ENCODE data around the gene PCNT. TPM values are rescaled to one million over a fixed set of nuclear protein-coding genes. Genes with fewer than 3 reads are reported as not detected.

The PCNT gene
- total and polyA plus RNA-seq, 4 experiments from 2014 or later: 2.0 to 52.1 (median 36.1) TPM

GRCh38 chr21:46379105-46379504, 55.1 kb downstream of the PCNT start:
- H3K27ac Mint-ChIP-seq: peak overlapping the region in 1 of 7 donors; percentile 15
- no peaks in the 10 kb centered on the region for H3K36me3 ChIP-seq (ENCODE audit: insufficient read depth, low read length)

GRCh38 chr21:46379691-46380090, 55.7 kb downstream of the PCNT start:
- Mint-ChIP-seq H3K36me3 (peaks cover 40 to 50% of the 10 kb centered on the region in 2 donors), H3K9me3 (peaks cover 0 to 5% (median 2%) of the 10 kb centered on the region in 8 donors), H3K27ac (peak overlapping the region in 1 of 7 donors; percentile 29), H3K4me3 (no peak overlapping the region), H3K4me1 (peaks cover 4 to 9% (median 5%) of the 10 kb centered on the region in 4 donors), H3K27me3 (no peaks in the 10 kb centered on the region)
- H3K4me1 ChIP-seq (ENCODE audit: insufficient read depth, low read length): no peaks in the 10 kb centered on the region
- H3K27ac ChIP-seq (ENCODE audit: low read depth, low read length): no peak overlapping the region
- H3K9me3 ChIP-seq (ENCODE audit: control insufficient read depth in 1 of 2, low read length in 2 of 2): no peaks in the 10 kb centered on the region
- intact Hi-C loops (cut with micrococcal nuclease): no loop called here
- H3K36me3 ChIP-seq (ENCODE audit: insufficient read depth, low read length): peaks cover 4% of the 10 kb centered on the region
- H3K4me3 ChIP-seq (ENCODE audit: low read length in 2 of 2): no peak overlapping the region
- H3K27me3 ChIP-seq (ENCODE audit: insufficient read depth, low read length): no peaks in the 10 kb centered on the region
- ChIA-PET POLR2A (ENCODE audit: partially characterized antibody) (no interaction called here), CTCF (ENCODE audit: partially characterized antibody) (no interaction called here)
- DNase-seq: no peak

More at GRCh38 chr21:46379105-46379504, 55.1 kb downstream of the PCNT start:
- peaks cover 36 to 45% of the 10 kb centered on the region in 2 donors for H3K36me3 Mint-ChIP-seq
- H3K9me3 ChIP-seq (ENCODE audit: control insufficient read depth in 1 of 2, low read length in 2 of 2): no peaks in the 10 kb centered on the region
- no peaks in the 10 kb centered on the region for H3K4me1 ChIP-seq (ENCODE audit: insufficient read depth, low read length)
- peaks cover 3 to 9% (median 5%) of the 10 kb centered on the region in 4 donors for H3K4me1 Mint-ChIP-seq
- CTCF ChIA-PET (ENCODE audit: partially characterized antibody): no interaction called here
- intact Hi-C loops (cut with micrococcal nuclease): no loop called here
- no peaks in the 10 kb centered on the region for H3K27me3 ChIP-seq (ENCODE audit: insufficient read depth, low read length)
- H3K4me3 ChIP-seq (ENCODE audit: low read length in 2 of 2): no peak overlapping the region
- peaks cover 0 to 5% (median 2%) of the 10 kb centered on the region in 8 donors for H3K9me3 Mint-ChIP-seq
- H3K27me3 Mint-ChIP-seq: no peaks in the 10 kb centered on the region
- DNase-seq: no peak
- no peak overlapping the region for H3K4me3 Mint-ChIP-seq
- H3K27ac ChIP-seq (ENCODE audit: low read depth, low read length): no peak overlapping the region
- POLR2A ChIA-PET (ENCODE audit: partially characterized antibody): no interaction called here

GRCh38 chr21:46381541-46381940, 57.6 kb downstream of the PCNT start:
- intact Hi-C loops (cut with micrococcal nuclease): no loop called here
- H3K4me1 Mint-ChIP-seq: peaks cover 4 to 9% (median 6%) of the 10 kb centered on the region in 4 donors
- Histone ChIP-seq H3K9me3 (ENCODE audit: control insufficient read depth in 1 of 2, low read length in 2 of 2) (no peaks in the 10 kb centered on the region), H3K27ac (ENCODE audit: low read depth, low read length) (no peak overlapping the region), H3K4me3 (ENCODE audit: low read length in 2 of 2) (no peak overlapping the region), H3K36me3 (ENCODE audit: insufficient read depth, low read length) (peaks cover 6% of the 10 kb centered on the region), H3K27me3 (ENCODE audit: insufficient read depth, low read length) (no peaks in the 10 kb centered on the region), H3K4me1 (ENCODE audit: insufficient read depth, low read length) (no peaks in the 10 kb centered on the region)
- ChIA-PET CTCF (ENCODE audit: partially characterized antibody) (no interaction called here), POLR2A (ENCODE audit: partially characterized antibody) (no interaction called here)
- peaks cover 42 to 58% of the 10 kb centered on the region in 2 donors for H3K36me3 Mint-ChIP-seq
- H3K27me3 Mint-ChIP-seq: no peaks in the 10 kb centered on the region
- no peak overlapping the region for H3K27ac Mint-ChIP-seq
- H3K4me3 Mint-ChIP-seq: no peak overlapping the region
- DNase-seq: no peak
- peaks cover 0 to 5% (median 2%) of the 10 kb centered on the region in 8 donors for H3K9me3 Mint-ChIP-seq

GRCh38 chr21:46384556-46384955, 60.6 kb downstream of the PCNT start:
- Mint-ChIP-seq H3K4me3 (no peak overlapping the region), H3K36me3 (peaks cover 35 to 41% of the 10 kb centered on the region in 2 donors), H3K9me3 (peaks cover 0 to 4% (median under 1%) of the 10 kb centered on the region in 8 donors), H3K4me1 (peaks cover 0 to 9% (median 2%) of the 10 kb centered on the region in 4 donors), H3K27me3 (no peaks in the 10 kb centered on the region), H3K27ac (peak overlapping the region in 3 of 7 donors; percentile 63 to 68 (median 66))
- ChIA-PET POLR2A (ENCODE audit: partially characterized antibody) (no interaction called here), CTCF (ENCODE audit: partially characterized antibody) (no interaction called here)
- intact Hi-C loops (cut with micrococcal nuclease): no loop called here
- Histone ChIP-seq H3K4me3 (ENCODE audit: low read length in 2 of 2) (no peak overlapping the region), H3K9me3 (ENCODE audit: control insufficient read depth in 1 of 2, low read length in 2 of 2) (no peaks in the 10 kb centered on the region), H3K36me3 (ENCODE audit: insufficient read depth, low read length) (peaks cover 6% of the 10 kb centered on the region), H3K4me1 (ENCODE audit: insufficient read depth, low read length) (no peaks in the 10 kb centered on the region), H3K27ac (ENCODE audit: low read depth, low read length) (no peak overlapping the region), H3K27me3 (ENCODE audit: insufficient read depth, low read length) (no peaks in the 10 kb centered on the region)
- DNase-seq: no peak

- ChIA-PET POLR2A (ENCODE audit: partially characterized antibody) (no interaction called here), CTCF (ENCODE audit: partially characterized antibody) (no interaction called here)
- Histone ChIP-seq H3K27me3 (ENCODE audit: insufficient read depth, low read length) (no peaks in the 10 kb centered on the region), H3K36me3 (ENCODE audit: insufficient read depth, low read length) (peaks cover 6% of the 10 kb centered on the region), H3K27ac (ENCODE audit: low read depth, low read length) (no peak overlapping the region), H3K4me1 (ENCODE audit: insufficient read depth, low read length) (no peaks in the 10 kb centered on the region), H3K9me3 (ENCODE audit: control insufficient read depth in 1 of 2, low read length in 2 of 2) (no peaks in the 10 kb centered on the region), H3K4me3 (ENCODE audit: low read length in 2 of 2) (no peak overlapping the region)
- Mint-ChIP-seq H3K27ac (peak overlapping the region in 2 of 7 donors; percentile 68 to 73), H3K4me1 (peaks cover 0 to 9% (median under 1%) of the 10 kb centered on the region in 4 donors), H3K9me3 (peaks cover 0 to 4% (median 0%) of the 10 kb centered on the region in 8 donors), H3K27me3 (no peaks in the 10 kb centered on the region), H3K4me3 (no peak overlapping the region), H3K36me3 (peaks cover 42 to 46% of the 10 kb centered on the region in 2 donors)
- no peak for DNase-seq
- intact Hi-C loops (cut with micrococcal nuclease): no loop called here
Observed at GRCh38 chr21:46385846-46386733, 62.1 kb downstream of the PCNT start.

- H3K27me3 ChIP-seq (ENCODE audit: insufficient read depth, low read length): no peaks in the 10 kb centered on the region
- H3K27ac ChIP-seq (ENCODE audit: low read depth, low read length): no peak overlapping the region
- DNase-seq: no peak
- peaks cover 0 to 4% (median under 1%) of the 10 kb centered on the region in 4 donors for H3K4me1 Mint-ChIP-seq
- no peaks in the 10 kb centered on the region for H3K4me1 ChIP-seq (ENCODE audit: insufficient read depth, low read length)
- H3K9me3 ChIP-seq (ENCODE audit: control insufficient read depth in 1 of 2, low read length in 2 of 2): no peaks in the 10 kb centered on the region
- intact Hi-C loops (cut with micrococcal nuclease): no loop called here
- POLR2A ChIA-PET (ENCODE audit: partially characterized antibody): no interaction called here
- peaks cover 41% of the 10 kb centered on the region in 2 donors for H3K36me3 Mint-ChIP-seq
- CTCF ChIA-PET (ENCODE audit: partially characterized antibody): no interaction called here
- H3K4me3 Mint-ChIP-seq: no peak overlapping the region
- no peak overlapping the region for H3K27ac Mint-ChIP-seq
- H3K27me3 Mint-ChIP-seq: no peaks in the 10 kb centered on the region
- peaks cover 0 to 4% (median 0%) of the 10 kb centered on the region in 8 donors for H3K9me3 Mint-ChIP-seq
- no peak overlapping the region for H3K4me3 ChIP-seq (ENCODE audit: low read length in 2 of 2)
- peaks cover 6% of the 10 kb centered on the region for H3K36me3 ChIP-seq (ENCODE audit: insufficient read depth, low read length)
Observed at GRCh38 chr21:46386734-46387088, 62.8 kb downstream of the PCNT start.

GRCh38 chr21:46388206-46388880, 64.4 kb downstream of the PCNT start:
- no peaks in the 10 kb centered on the region for H3K9me3 ChIP-seq (ENCODE audit: control insufficient read depth in 1 of 2, low read length in 2 of 2)
- no peak overlapping the region for H3K4me3 Mint-ChIP-seq
- no peak for DNase-seq
- peaks cover 0 to 2% (median 0%) of the 10 kb centered on the region in 4 donors for H3K4me1 Mint-ChIP-seq
- intact Hi-C loops (cut with micrococcal nuclease): no loop called here
- POLR2A ChIA-PET (ENCODE audit: partially characterized antibody): no interaction called here
- no peak overlapping the region for H3K27ac ChIP-seq (ENCODE audit: low read depth, low read length)
- no peaks in the 10 kb centered on the region for H3K4me1 ChIP-seq (ENCODE audit: insufficient read depth, low read length)
- H3K27ac Mint-ChIP-seq: peak overlapping the region in 1 of 7 donors; percentile 47
- peaks cover 6% of the 10 kb centered on the region for H3K36me3 ChIP-seq (ENCODE audit: insufficient read depth, low read length)
- no peak overlapping the region for H3K4me3 ChIP-seq (ENCODE audit: low read length in 2 of 2)
- peaks cover 35 to 39% of the 10 kb centered on the region in 2 donors for H3K36me3 Mint-ChIP-seq
- no peaks in the 10 kb centered on the region for H3K27me3 Mint-ChIP-seq
- no peaks in the 10 kb centered on the region for H3K9me3 Mint-ChIP-seq
- CTCF ChIA-PET (ENCODE audit: partially characterized antibody): no interaction called here
- H3K27me3 ChIP-seq (ENCODE audit: insufficient read depth, low read length): no peaks in the 10 kb centered on the region
